ENCODE data around the gene RALGAPB.
"Not testable (repeated sequence)": the region's sequence is repeated elsewhere in the genome, so short reads cannot be mapped to it uniquely, and the experiment has no call there.

Gene RALGAPB

DNA sequence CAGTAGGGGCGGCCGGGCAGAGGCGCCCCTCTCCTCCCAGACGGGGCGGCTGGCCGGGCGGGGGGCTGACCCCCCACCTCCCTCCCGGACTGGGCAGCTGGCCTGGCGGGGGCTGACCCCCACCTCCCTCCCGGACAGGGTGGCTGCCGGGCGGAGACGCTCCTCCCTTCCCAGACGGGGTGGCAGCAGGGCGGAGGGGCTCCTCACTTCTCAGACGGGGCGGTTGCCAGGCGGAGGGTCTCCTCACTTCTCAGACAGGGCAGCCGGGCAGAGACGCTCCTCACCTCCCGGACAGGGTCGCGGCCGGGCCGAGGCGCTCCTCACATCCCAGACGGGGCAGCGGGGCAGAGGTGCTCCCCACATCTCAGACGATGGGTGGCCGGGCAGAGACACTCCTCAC lies 11.1 kb upstream of the RALGAPB start:
- H3K27ac ChIP-seq (ENCODE audit: low read length); H3K9me2 ChIP-seq (replicated peaks; ENCODE audit: insufficient read depth, low read length); H3K36me3 ChIP-seq (replicated peaks; ENCODE audit: insufficient read depth, low read length); H3K27me3 ChIP-seq (replicated peaks; ENCODE audit: insufficient read depth, low read length); H3K4me1 ChIP-seq (ENCODE audit: low read length); H3K4me3 ChIP-seq (ENCODE audit: low read length); H3K4me2 ChIP-seq (ENCODE audit: low read depth, low read length); H3F3A ChIP-seq (ENCODE audit: insufficient read depth, low read length); H3K9ac ChIP-seq (ENCODE audit: low read length); DNase-seq; H3K79me2 ChIP-seq (ENCODE audit: low read length); H3K9me3 ChIP-seq (replicated peaks; ENCODE audit: insufficient read depth, low read length); H2AFZ ChIP-seq (ENCODE audit: low read length); H4K20me1 ChIP-seq (ENCODE audit: insufficient read depth, low read length): not testable (repeated sequence)

- DNase-seq = no peak
- H2AFZ ChIP-seq (ENCODE audit: low read length) = no peak overlapping the region
- no peaks in the 10 kb centered on the region for H3K79me2 ChIP-seq (ENCODE audit: low read length)
- H3K9me3 ChIP-seq (replicated peaks; ENCODE audit: insufficient read depth, low read length) = no peaks in the 10 kb centered on the region
- no peaks in the 10 kb centered on the region for H3K9me2 ChIP-seq (replicated peaks; ENCODE audit: insufficient read depth, low read length)
- TF ChIP-seq, protein P1, sequence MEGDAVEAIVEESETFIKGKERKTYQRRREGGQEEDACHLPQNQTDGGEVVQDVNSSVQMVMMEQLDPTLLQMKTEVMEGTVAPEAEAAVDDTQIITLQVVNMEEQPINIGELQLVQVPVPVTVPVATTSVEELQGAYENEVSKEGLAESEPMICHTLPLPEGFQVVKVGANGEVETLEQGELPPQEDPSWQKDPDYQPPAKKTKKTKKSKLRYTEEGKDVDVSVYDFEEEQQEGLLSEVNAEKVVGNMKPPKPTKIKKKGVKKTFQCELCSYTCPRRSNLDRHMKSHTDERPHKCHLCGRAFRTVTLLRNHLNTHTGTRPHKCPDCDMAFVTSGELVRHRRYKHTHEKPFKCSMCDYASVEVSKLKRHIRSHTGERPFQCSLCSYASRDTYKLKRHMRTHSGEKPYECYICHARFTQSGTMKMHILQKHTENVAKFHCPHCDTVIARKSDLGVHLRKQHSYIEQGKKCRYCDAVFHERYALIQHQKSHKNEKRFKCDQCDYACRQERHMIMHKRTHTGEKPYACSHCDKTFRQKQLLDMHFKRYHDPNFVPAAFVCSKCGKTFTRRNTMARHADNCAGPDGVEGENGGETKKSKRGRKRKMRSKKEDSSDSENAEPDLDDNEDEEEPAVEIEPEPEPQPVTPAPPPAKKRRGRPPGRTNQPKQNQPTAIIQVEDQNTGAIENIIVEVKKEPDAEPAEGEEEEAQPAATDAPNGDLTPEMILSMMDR (IDR thresholded peaks at IDR 0.05; ENCODE audit: low read length) = no peak
- TF ChIP-seq EZH2phosphoT487 (IDR thresholded peaks at IDR 0.05; ENCODE audit: low read length) (no peak), EZH2 (optimal IDR thresholded peaks at IDR 0.05; ENCODE audit: low read depth, low read length) (no peak)
- H3K9ac ChIP-seq (ENCODE audit: low read length) = no peak overlapping the region
- no peaks in the 10 kb centered on the region for H4K20me1 ChIP-seq (ENCODE audit: insufficient read depth, low read length)
- H3K27me3 ChIP-seq (replicated peaks; ENCODE audit: insufficient read depth, low read length) = peaks cover 4% of the 10 kb centered on the region; the same call in 1 of the 2 replicates
- no peaks in the 10 kb centered on the region for H3F3A ChIP-seq (ENCODE audit: insufficient read depth, low read length)
- H3K4me3 ChIP-seq (ENCODE audit: low read length) = no peak overlapping the region
- H3K27ac ChIP-seq (ENCODE audit: low read length) = no peak overlapping the region
- H3K4me2 ChIP-seq (ENCODE audit: low read depth, low read length) = no peak overlapping the region
- H3K36me3 ChIP-seq (replicated peaks; ENCODE audit: insufficient read depth, low read length) = no peaks in the 10 kb centered on the region
- no peaks in the 10 kb centered on the region for H3K4me1 ChIP-seq (ENCODE audit: low read length)
These were observed 6.5 kb upstream of the RALGAPB start for GRCh38 chr20:38466171-38466570.

- H2AFZ ChIP-seq (ENCODE audit: low read length) = no peak overlapping the region
- DNase-seq = no peak
- peaks cover 4% of the 10 kb centered on the region; the same call in 1 of the 2 replicates for H3K27me3 ChIP-seq (replicated peaks; ENCODE audit: insufficient read depth, low read length)
- H4K20me1 ChIP-seq (ENCODE audit: insufficient read depth, low read length) = no peaks in the 10 kb centered on the region
- H3K27ac ChIP-seq (ENCODE audit: low read length) = no peak overlapping the region
- no peak overlapping the region for H3K9ac ChIP-seq (ENCODE audit: low read length)
- H3K9me2 ChIP-seq (replicated peaks; ENCODE audit: insufficient read depth, low read length) = no peaks in the 10 kb centered on the region
- no peaks in the 10 kb centered on the region for H3K36me3 ChIP-seq (replicated peaks; ENCODE audit: insufficient read depth, low read length)
- no peak overlapping the region for H3K4me3 ChIP-seq (ENCODE audit: low read length)
- H3K79me2 ChIP-seq (ENCODE audit: low read length) = no peaks in the 10 kb centered on the region
- TF ChIP-seq EZH2 (optimal IDR thresholded peaks at IDR 0.05; ENCODE audit: low read depth, low read length) (no peak), EZH2phosphoT487 (IDR thresholded peaks at IDR 0.05; ENCODE audit: low read length) (no peak)
- TF ChIP-seq, protein P1 (IDR thresholded peaks at IDR 0.05; ENCODE audit: low read length) = no peak
- H3K4me2 ChIP-seq (ENCODE audit: low read depth, low read length) = no peak overlapping the region
- peaks cover under 1% of the 10 kb centered on the region; the same call in 1 of the 2 replicates for H3F3A ChIP-seq (ENCODE audit: insufficient read depth, low read length)
- H3K9me3 ChIP-seq (replicated peaks; ENCODE audit: insufficient read depth, low read length) = no peaks in the 10 kb centered on the region
- 0 out of 2 replicates have a peak, but pooled peaks cover 2% of the 10 kb centered on the region for H3K4me1 ChIP-seq (ENCODE audit: low read length)
These were observed 5.7 kb upstream of the RALGAPB start for GRCh38 chr20:38466983-38467382.

- no peaks in the 10 kb centered on the region for H3K9me2 ChIP-seq (replicated peaks; ENCODE audit: insufficient read depth, low read length)
- DNase-seq = no peak
- H3K9me3 ChIP-seq (replicated peaks; ENCODE audit: insufficient read depth, low read length) = no peaks in the 10 kb centered on the region
- H3K27me3 ChIP-seq (replicated peaks; ENCODE audit: insufficient read depth, low read length) = peaks cover 4% of the 10 kb centered on the region; the same call in 1 of the 2 replicates
- H3K4me3 ChIP-seq (ENCODE audit: low read length) = no peak overlapping the region
- H3K9ac ChIP-seq (ENCODE audit: low read length) = no peak overlapping the region
- TF ChIP-seq EZH2phosphoT487 (IDR thresholded peaks at IDR 0.05; ENCODE audit: low read length) (no peak), EZH2 (optimal IDR thresholded peaks at IDR 0.05; ENCODE audit: low read depth, low read length) (no peak)
- TF ChIP-seq, protein P1 (IDR thresholded peaks at IDR 0.05; ENCODE audit: low read length) = no peak
- H3K27ac ChIP-seq (ENCODE audit: low read length) = no peak overlapping the region
- H4K20me1 ChIP-seq (ENCODE audit: insufficient read depth, low read length) = no peaks in the 10 kb centered on the region
- peaks cover 4% of the 10 kb centered on the region; the same call in 1 of the 2 replicates for H3F3A ChIP-seq (ENCODE audit: insufficient read depth, low read length)
- H3K4me2 ChIP-seq (ENCODE audit: low read depth, low read length) = no peak overlapping the region
- no peaks in the 10 kb centered on the region for H3K36me3 ChIP-seq (replicated peaks; ENCODE audit: insufficient read depth, low read length)
- no peak overlapping the region for H2AFZ ChIP-seq (ENCODE audit: low read length)
- peaks cover 13% of the 10 kb centered on the region; the same call in 1 of the 2 replicates for H3K4me1 ChIP-seq (ENCODE audit: low read length)
- peaks cover 33% of the 10 kb centered on the region for H3K79me2 ChIP-seq (ENCODE audit: low read length)
These were observed 1.4 kb upstream of the RALGAPB start for GRCh38 chr20:38471245-38471644.

All from MM.1S (cell line).